OCI-LY7 (cell line): ENCODE results near the gene COA8. TPM values are rescaled to one million over a fixed set of nuclear protein-coding genes. Genes with fewer than 3 reads are reported as not detected.

ENCODE experiments used
- BruUV-seq: library from RNA; stranded (reverse); fragments of 400-500 nt; replicated peaks from 2 replicates; lab custom pipeline; 2021; lab: Mats Ljungman, UMichigan
- CTCF ChIA-PET: fragments of 300-600 bp; sonication (Branson Sonifier 250); formaldehyde crosslinking; loops from one replicate; lab custom pipeline; 2022; ENCODE audit warnings: antibody characterized with exemption; ENCODE audit not compliant: unreplicated experiment; lab: Charles Lee
- POLR2A ChIA-PET: fragments of 300-600 bp; sonication (Branson Sonifier 250); formaldehyde crosslinking; loops from one replicate; lab custom pipeline; 2022; ENCODE audit warnings: antibody characterized with exemption; lab: Charles Lee
- DNase-seq: peaks from one replicate; pipeline ENCODE4 v3.0.0-alpha.2; 2015; ENCODE audit warnings: low spot score
- H2AFZ ChIP-seq: fragments of 200-600 bp; sonication (generic), shearing (Covaris generic); 2 replicates; pipeline ENCODE4 v1.6.1; 2014; ENCODE audit warnings: mild to moderate bottlenecking, antibody characterized with exemption, low read length, moderate library complexity
- H3K27ac ChIP-seq: fragments of 200-600 bp; sonication (generic); 2 replicates; pipeline ENCODE4 v1.5.1; 2014; ENCODE audit warnings: mixed run types, low read depth, mild to moderate bottlenecking, moderate library complexity, low read length, inconsistent platforms; ENCODE audit not compliant: poor library complexity, severe bottlenecking
- H3K36me3 ChIP-seq: fragments of 200-600 bp; sonication (generic); 2 replicates; pipeline ENCODE4 v1.6.1; 2014; ENCODE audit warnings: mild to moderate bottlenecking, antibody characterized with exemption, low read length, moderate library complexity, mixed read lengths; ENCODE audit not compliant: insufficient read depth
- H3K4me1 ChIP-seq: fragments of 200-600 bp; sonication (generic); 2 replicates; pipeline ENCODE4 v1.5.1; 2014; ENCODE audit warnings: mild to moderate bottlenecking, low read length; ENCODE audit not compliant: insufficient read depth, poor library complexity, severe bottlenecking
- H3K4me2 ChIP-seq: fragments of 200-600 bp; sonication (generic); 2 replicates; pipeline ENCODE4 v1.6.1; 2014; ENCODE audit warnings: mild to moderate bottlenecking, low read length
- H3K4me3 ChIP-seq: fragments of 200-600 bp; sonication (generic); 2 replicates; pipeline ENCODE4 v1.5.1; 2014; ENCODE audit warnings: mild to moderate bottlenecking, low read depth, low read length; ENCODE audit not compliant: poor library complexity, severe bottlenecking
- H3K79me2 ChIP-seq: fragments of 200-600 bp; sonication (generic); 2 replicates; pipeline ENCODE4 v1.6.1; 2016; ENCODE audit warnings: low read depth, mild to moderate bottlenecking, low read length, moderate library complexity, mixed read lengths; ENCODE audit not compliant: insufficient read depth
- H3K9me2 ChIP-seq: fragments of 200-600 bp; sonication (generic); 2 replicates; pipeline ENCODE4 v1.6.1; 2016; ENCODE audit warnings: mild to moderate bottlenecking, low read length, mixed read lengths; ENCODE audit not compliant: insufficient read depth
- H3K9me3 ChIP-seq: fragments of 200-600 bp; sonication (generic); 2 replicates; pipeline ENCODE4 v1.6.1; 2014; ENCODE audit warnings: mild to moderate bottlenecking, mixed run types, low read length, mixed read lengths
- H4K20me1 ChIP-seq: fragments of 200-600 bp; sonication (generic); 2 replicates; pipeline ENCODE4 v1.6.1; 2014; ENCODE audit warnings: mild to moderate bottlenecking, antibody characterized with exemption, low read length, moderate library complexity, mixed read lengths; ENCODE audit not compliant: insufficient read depth
- EZH2phosphoT487 ChIP-seq: fragments of 200-600 bp; sonication (generic); IDR thresholded peaks from 2 replicates; pipeline ENCODE4 v1.6.1; 2018; ENCODE audit warnings: low read depth, borderline replicate concordance, mild to moderate bottlenecking, mixed run types, antibody characterized with exemption, low read length, moderate library complexity, mixed read lengths
- intact Hi-C: fragments of 100-400 bp; cut with micrococcal nuclease; formaldehyde crosslinking; loops from one replicate; pipeline ENCODE4 v1.10.0; 2022; ENCODE audit not compliant: unreplicated experiment
- total RNA-seq, 2 experiments: library from RNA; depleted of rRNA in 1 of 2; stranded (reverse); fragments of >200 nt in 1 of 2; shearing (Covaris generic) in 1 of 2; gene quantifications; 2 replicates each; pipeline ENCODE4 v1.2.3, GENCODE V29; 2014 to 2022
- TF ChIP-seq, protein P1 (sequence below): fragments of 200-600 bp; sonication (generic); conservative IDR thresholded peaks from 2 replicates; pipeline ENCODE4 v1.5.1; 2014; ENCODE audit warnings: mild to moderate bottlenecking, antibody characterized with exemption, low read length, moderate library complexity, mixed read lengths

COA8 gene
- total RNA-seq, 2 experiments from 2014 or later = 18.7 to 33.0 TPM

DNA sequence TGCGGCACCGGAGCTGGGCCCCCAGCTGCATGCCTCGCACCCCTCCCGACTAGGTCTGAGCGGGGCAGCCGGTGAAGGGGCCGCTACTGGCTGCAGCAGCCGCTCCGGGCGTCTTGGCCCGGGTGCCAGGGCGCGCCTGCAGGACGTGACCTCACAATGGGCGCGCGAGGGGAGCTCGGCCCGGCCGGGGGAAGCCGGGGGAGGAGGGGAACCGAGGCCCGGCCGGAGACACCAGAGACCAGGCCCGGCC lies 656 bp upstream of the COA8 start:
- Histone ChIP-seq H3K4me3 (peak overlapping the region; percentile 86), H3K9me2 (no peaks in the 10 kb centered on the region), H3K9me3 (no peaks in the 10 kb centered on the region), H2AFZ (peak overlapping the region; percentile 92; the same call in 1 of the 2 replicates), H3K27ac (peak overlapping the region; percentile 71), H3K79me2 (peaks cover 94% of the 10 kb centered on the region), H4K20me1 (peaks cover 39% of the 10 kb centered on the region), H3K36me3 (peaks cover 42% of the 10 kb centered on the region), H3K4me1 (peaks cover 42% of the 10 kb centered on the region), H3K4me2 (peak overlapping the region; percentile 88)
- intact Hi-C loops = loop anchor here (5.0 to 10.0 kb wide), 5 partner anchors 45 to 353 kb away; partner anchors contain the start of genes KLC1 and PPP1R13B
- BruUV-seq = no TSS peak
- no peak for TF ChIP-seq EZH2phosphoT487
- TF ChIP-seq, protein P1, sequence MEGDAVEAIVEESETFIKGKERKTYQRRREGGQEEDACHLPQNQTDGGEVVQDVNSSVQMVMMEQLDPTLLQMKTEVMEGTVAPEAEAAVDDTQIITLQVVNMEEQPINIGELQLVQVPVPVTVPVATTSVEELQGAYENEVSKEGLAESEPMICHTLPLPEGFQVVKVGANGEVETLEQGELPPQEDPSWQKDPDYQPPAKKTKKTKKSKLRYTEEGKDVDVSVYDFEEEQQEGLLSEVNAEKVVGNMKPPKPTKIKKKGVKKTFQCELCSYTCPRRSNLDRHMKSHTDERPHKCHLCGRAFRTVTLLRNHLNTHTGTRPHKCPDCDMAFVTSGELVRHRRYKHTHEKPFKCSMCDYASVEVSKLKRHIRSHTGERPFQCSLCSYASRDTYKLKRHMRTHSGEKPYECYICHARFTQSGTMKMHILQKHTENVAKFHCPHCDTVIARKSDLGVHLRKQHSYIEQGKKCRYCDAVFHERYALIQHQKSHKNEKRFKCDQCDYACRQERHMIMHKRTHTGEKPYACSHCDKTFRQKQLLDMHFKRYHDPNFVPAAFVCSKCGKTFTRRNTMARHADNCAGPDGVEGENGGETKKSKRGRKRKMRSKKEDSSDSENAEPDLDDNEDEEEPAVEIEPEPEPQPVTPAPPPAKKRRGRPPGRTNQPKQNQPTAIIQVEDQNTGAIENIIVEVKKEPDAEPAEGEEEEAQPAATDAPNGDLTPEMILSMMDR = no peak
- ChIA-PET CTCF (interaction anchor here (1.4 kb wide), 1 partner anchor 127 kb away, joined by 4 read pairs; no protein-coding TSS in a partner anchor), POLR2A (interaction anchor here (1.0 kb wide), 1 partner anchor 32 kb away, joined by 4 read pairs; no protein-coding TSS in a partner anchor)
- DNase-seq = peak; percentile 57

DNA sequence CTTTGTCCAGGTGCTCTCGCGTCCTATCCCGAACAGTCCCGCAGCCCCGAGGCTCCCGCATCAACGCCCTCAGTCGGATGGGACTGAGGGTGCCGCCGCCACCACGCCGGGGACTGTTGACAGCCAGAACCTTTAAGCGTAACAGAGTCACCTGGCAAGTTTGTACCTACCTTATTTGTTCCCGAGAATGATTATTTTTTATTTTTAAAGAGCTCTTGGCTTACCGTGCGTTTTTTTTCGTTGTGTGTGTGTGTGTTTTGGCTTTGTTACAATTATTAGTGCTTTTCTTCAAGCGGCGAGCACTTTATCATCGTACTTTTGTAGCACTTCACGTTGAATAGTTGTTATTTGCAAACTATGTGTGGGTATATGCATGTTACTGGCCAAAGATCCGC lies 463 bp downstream of the COA8 start:
- Histone ChIP-seq H3K27ac (peak overlapping the region; percentile 71), H3K9me2 (no peaks in the 10 kb centered on the region), H3K4me2 (peak overlapping the region; percentile 88), H3K36me3 (peaks cover 34% of the 10 kb centered on the region), H2AFZ (peak overlapping the region; percentile 92), H3K9me3 (no peaks in the 10 kb centered on the region), H3K4me3 (peak overlapping the region; percentile 86), H4K20me1 (peaks cover 33% of the 10 kb centered on the region), H3K79me2 (peaks cover 93% of the 10 kb centered on the region), H3K4me1 (peaks cover 49% of the 10 kb centered on the region)
- no peak for DNase-seq
- TF ChIP-seq EZH2phosphoT487 = no peak
- TF ChIP-seq, protein P1 = no peak
- BruUV-seq = TSS peak; percentile 79
- POLR2A ChIA-PET = interaction anchor here (0.6 to 0.7 kb wide), 2 partner anchors 35 to 145 kb away, joined by 3 to 16 read pairs; no protein-coding TSS in a partner anchor
- intact Hi-C loops = loop anchor here (5.0 to 10.0 kb wide), 5 partner anchors 46 to 352 kb away; partner anchors contain the start of genes KLC1 and PPP1R13B
- CTCF ChIA-PET = no interaction called here

DNA sequence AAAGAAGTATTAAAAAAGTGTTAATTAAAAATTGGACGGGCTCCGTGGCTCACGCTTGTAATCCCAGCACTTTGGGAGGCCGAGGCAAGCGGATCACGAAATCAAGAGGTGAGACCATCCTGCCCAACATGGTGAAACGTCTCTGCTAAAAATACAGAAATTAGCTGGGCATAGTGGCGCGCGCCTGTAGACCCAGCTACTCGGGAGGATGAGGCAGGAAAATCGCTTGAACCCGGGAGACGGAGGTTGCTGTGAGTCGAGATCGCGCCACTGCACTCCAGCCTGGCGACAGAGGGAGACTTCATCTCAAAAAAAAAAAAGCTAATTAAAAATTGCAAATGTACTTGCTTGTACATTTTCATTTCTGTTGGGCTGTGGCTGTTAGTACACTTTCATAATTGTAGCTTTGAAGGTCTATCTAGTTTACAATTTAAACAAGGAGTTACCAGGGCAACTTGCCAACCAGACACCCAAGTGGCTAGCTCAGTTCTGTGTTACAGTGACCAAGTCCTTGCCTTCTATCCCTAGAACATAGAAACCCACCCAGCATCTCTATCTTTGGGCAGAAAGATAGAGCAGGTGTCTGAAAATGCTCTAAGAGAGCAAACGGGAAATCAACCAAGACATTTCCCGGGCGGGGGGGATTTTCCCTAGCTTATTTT lies 1.2 kb downstream of the COA8 start:
- Histone ChIP-seq H3K4me2 (peak overlapping the region; percentile 88), H3K79me2 (peaks cover 85% of the 10 kb centered on the region), H4K20me1 (peaks cover 27% of the 10 kb centered on the region), H3K36me3 (peaks cover 27% of the 10 kb centered on the region), H2AFZ (no peak overlapping the region), H3K4me3 (peak overlapping the region; percentile 86), H3K27ac (peak overlapping the region; percentile 71), H3K4me1 (peaks cover 49% of the 10 kb centered on the region), H3K9me2 (no peaks in the 10 kb centered on the region), H3K9me3 (no peaks in the 10 kb centered on the region)
- CTCF ChIA-PET = no interaction called here
- TF ChIP-seq, protein P1 = no peak
- no peak for TF ChIP-seq EZH2phosphoT487
- intact Hi-C loops = loop anchor here (5.0 to 10.0 kb wide), 5 partner anchors 47 to 351 kb away; partner anchors contain the start of genes KLC1 and PPP1R13B
- POLR2A ChIA-PET = interaction anchor here (0.5 to 0.7 kb wide), 3 partner anchors 29 to 105 kb away, joined by 3 read pairs; no protein-coding TSS in a partner anchor
- no TSS peak for BruUV-seq
- DNase-seq = no peak
